Omental fat pad (tissue), 4 donors: Measurements from ENCODE around the gene HMGB1. TPM values are rescaled to one million over a fixed set of nuclear protein-coding genes. Genes with fewer than 3 reads are reported as not detected.

Experiments
- ATAC-seq: fragments of 150-250 bp; one replicate; pipeline ENCODE4 v1.9.1; 2016; ENCODE audit warnings: mild to moderate bottlenecking, moderate library complexity; ENCODE audit not compliant: low FRiP score
- DNase-seq: peaks from one replicate; pipeline ENCODE4 v3.0.0-alpha.2; 2019; ENCODE audit warnings: low spot score
- CTCF ChIP-seq, 3 donors: fragments of 450-650 bp; IDR thresholded peaks; one replicate each; pipeline ENCODE4 v1.5.1; 2016 to 2017; ENCODE audit warnings: antibody characterized with exemption in 3 of 3, mild to moderate bottlenecking in 3 of 3, moderate library complexity in 2 of 3
- total RNA-seq, 4 donors: library from RNA; depleted of rRNA; stranded (reverse); fragments of >200 nt; gene quantifications; one replicate each; pipeline ENCODE4 v1.1.0, GENCODE V29; 2016

Gene HMGB1
- total RNA-seq, 4 donors from 2014 or later = 209 to 262 (median 236) TPM

- TF ChIP-seq CTCF (IDR thresholded peaks at IDR 0.05) = no peak
- ATAC-seq (no peak), DNase-seq (no peak)
Measured at GRCh38 chr13:30418717-30419459, 46.8 kb downstream of the HMGB1 start.

- TF ChIP-seq CTCF (IDR thresholded peaks at IDR 0.05) = no peak
- no peak for ATAC-seq
Measured at GRCh38 chr13:30418075-30418716, 47.5 kb downstream of the HMGB1 start.

GRCh38 chr13:30416471-30416870 is 49.3 kb downstream of the HMGB1 start:
- ATAC-seq (no peak), DNase-seq (no peak)
- TF ChIP-seq CTCF (IDR thresholded peaks at IDR 0.05) = no peak

More at GRCh38 chr13:30418075-30418716, 47.5 kb downstream of the HMGB1 start:
- no peak for DNase-seq

GRCh38 chr13:30415430-30416030 is 50.2 kb downstream of the HMGB1 start:
- ATAC-seq (no peak), DNase-seq (no peak)
- no peak for TF ChIP-seq CTCF (IDR thresholded peaks at IDR 0.05)

GRCh38 chr13:30413842-30414241 is 51.9 kb downstream of the HMGB1 start:
- no peak for ATAC-seq
- no peak for TF ChIP-seq CTCF (IDR thresholded peaks at IDR 0.05)
- DNase-seq = no peak

GRCh38 chr13:30412346-30412745 is 53.4 kb downstream of the HMGB1 start:
- TF ChIP-seq CTCF (IDR thresholded peaks at IDR 0.05) = no peak
- DNase-seq = no peak
- ATAC-seq = no peak
